H9 (cell line): ENCODE data around the gene LACTB. TPM values are rescaled to one million over a fixed set of nuclear protein-coding genes. Genes with fewer than 3 reads are reported as not detected.

Experiments used
- DNase-seq: peaks from one replicate; pipeline ENCODE4 v3.0.0-alpha.2; 2017
- H2AFZ ChIP-seq: one replicate; pipeline ENCODE4 v1.6.1; 2013; ENCODE audit warnings: mild to moderate bottlenecking, low read length, control low read depth, moderate library complexity
- H2AK5ac ChIP-seq: 2 replicates; pipeline ENCODE4 v1.6.1; 2013; ENCODE audit warnings: low read length, control low read depth, mixed read lengths; ENCODE audit not compliant: insufficient read length
- H2BK120ac ChIP-seq: one replicate; pipeline ENCODE4 v1.6.1; 2013; ENCODE audit warnings: low read depth, mild to moderate bottlenecking, low read length, control low read depth, inconsistent platforms; ENCODE audit not compliant: poor library complexity, severe bottlenecking
- H2BK12ac ChIP-seq: 2 replicates; pipeline ENCODE4 v1.6.1; 2013; ENCODE audit warnings: low read length, control low read depth, mixed read lengths, low read depth; ENCODE audit not compliant: insufficient read length
- H2BK15ac ChIP-seq: 2 replicates; pipeline ENCODE4 v1.6.1; 2013; ENCODE audit warnings: low read depth, low read length, control low read depth
- H2BK20ac ChIP-seq: one replicate; pipeline ENCODE4 v1.6.1; 2013; ENCODE audit warnings: low read depth, mild to moderate bottlenecking, low read length, control low read depth, inconsistent platforms; ENCODE audit not compliant: poor library complexity, severe bottlenecking
- H2BK5ac ChIP-seq: 2 replicates; pipeline ENCODE4 v1.6.1; 2013; ENCODE audit warnings: low read length, control low read depth, mixed read lengths; ENCODE audit not compliant: insufficient read length
- H3K14ac ChIP-seq: 2 replicates; pipeline ENCODE4 v1.6.1; 2013; ENCODE audit warnings: low read length, control low read depth; ENCODE audit not compliant: insufficient read depth
- H3K18ac ChIP-seq: 2 replicates; pipeline ENCODE4 v1.6.1; 2013; ENCODE audit warnings: low read depth, mild to moderate bottlenecking, mixed read lengths, low read length, control low read depth; ENCODE audit not compliant: insufficient read length
- H3K23ac ChIP-seq: 2 replicates; pipeline ENCODE4 v1.6.1; 2013; ENCODE audit warnings: low read length, control low read depth, mixed read lengths, low read depth; ENCODE audit not compliant: insufficient read length
- H3K23me2 ChIP-seq: 2 replicates; pipeline ENCODE4 v1.6.1; 2013; ENCODE audit warnings: low read depth, mild to moderate bottlenecking, mixed read lengths, low read length, control low read depth; ENCODE audit not compliant: insufficient read length, poor library complexity, severe bottlenecking
- H3K27ac ChIP-seq: 2 replicates; pipeline ENCODE4 v1.5.1; 2013; ENCODE audit warnings: low read length, control low read depth, mixed read lengths, low read depth; ENCODE audit not compliant: insufficient read length
- H3K27me3 ChIP-seq: 2 replicates; pipeline ENCODE4 v1.6.1; 2013; ENCODE audit warnings: low read length, control low read depth, inconsistent platforms; ENCODE audit not compliant: insufficient read depth
- H3K4ac ChIP-seq: 2 replicates; pipeline ENCODE4 v1.6.1; 2013; ENCODE audit warnings: low read depth, mild to moderate bottlenecking, control low read depth, inconsistent platforms, low read length, moderate library complexity
- H3K4me1 ChIP-seq: 2 replicates; pipeline ENCODE4 v1.6.1; 2013; ENCODE audit warnings: low read length, control low read depth, inconsistent platforms; ENCODE audit not compliant: insufficient read depth
- H3K4me2 ChIP-seq: 2 replicates; pipeline ENCODE4 v1.6.1; 2013; ENCODE audit warnings: low read length, control low read depth, mixed read lengths; ENCODE audit not compliant: insufficient read length, insufficient read depth
- H3K56ac ChIP-seq: 2 replicates; pipeline ENCODE4 v1.6.1; 2013; ENCODE audit warnings: low read depth, mild to moderate bottlenecking, mixed read lengths, low read length, control low read depth; ENCODE audit not compliant: insufficient read length
- H3K79me1 ChIP-seq: 2 replicates; pipeline ENCODE4 v1.6.1; 2013; ENCODE audit warnings: low read depth, mild to moderate bottlenecking, moderate library complexity, low read length, control low read depth, inconsistent platforms; ENCODE audit not compliant: insufficient read depth, poor library complexity, severe bottlenecking
- H3K79me2 ChIP-seq: 2 replicates; pipeline ENCODE4 v1.6.1; 2013; ENCODE audit warnings: low read length, control low read depth, inconsistent platforms; ENCODE audit not compliant: insufficient read depth
- H3K9ac ChIP-seq: 2 replicates; pipeline ENCODE4 v1.6.1; 2013; ENCODE audit warnings: low read length, control low read depth, mixed read lengths; ENCODE audit not compliant: insufficient read length; ENCODE audit errors: extremely low read depth
- H3K9me3 ChIP-seq: one replicate; pipeline ENCODE4 v1.6.1; 2013; ENCODE audit warnings: low read depth, low read length, inconsistent platforms; ENCODE audit not compliant: control insufficient read depth
- H3T11ph ChIP-seq: one replicate; pipeline ENCODE4 v1.6.1; 2013; ENCODE audit warnings: mild to moderate bottlenecking, low read length, control low read depth, inconsistent platforms
- H4K20me1 ChIP-seq: one replicate; pipeline ENCODE4 v1.6.1; 2013; ENCODE audit not compliant: control insufficient read depth, insufficient read length, insufficient read depth
- H4K5ac ChIP-seq: 2 replicates; pipeline ENCODE4 v1.6.1; 2013; ENCODE audit warnings: low read depth, mild to moderate bottlenecking, mixed read lengths, low read length, control low read depth; ENCODE audit not compliant: insufficient read length
- H4K8ac ChIP-seq: replicated peaks from 2 replicates; pipeline ENCODE4 v1.6.1; 2013; ENCODE audit warnings: low read length, control low read depth, mixed read lengths, low read depth; ENCODE audit not compliant: insufficient read length
- H4K91ac ChIP-seq: 2 replicates; pipeline ENCODE4 v1.6.1; 2013; ENCODE audit warnings: low read depth, mild to moderate bottlenecking, moderate library complexity, mixed read lengths, low read length, control low read depth; ENCODE audit not compliant: insufficient read length
- H3K27ac Mint-ChIP-seq, 3 experiments: 2 replicates in 2 of 3; 3 replicates in 1 of 3; pipeline ENCODE4 v1.8.0; 2020 to 2021; ENCODE audit warnings: mixed read lengths in 3 of 3, mild to moderate bottlenecking in 1 of 3, moderate library complexity in 1 of 3
- H3K27me3 Mint-ChIP-seq: 2 replicates; pipeline ENCODE4 v1.8.0; 2021; ENCODE audit warnings: low read depth, mild to moderate bottlenecking, moderate library complexity, mixed read lengths
- H3K36me3 Mint-ChIP-seq, 3 experiments: 2 replicates in 2 of 3; 3 replicates in 1 of 3; pipeline ENCODE4 v1.8.0; 2020 to 2021; ENCODE audit warnings: low read depth in 3 of 3, mixed read lengths in 3 of 3; ENCODE audit not compliant: insufficient read depth in 1 of 3
- H3K4me1 Mint-ChIP-seq, 2 experiments: 2 replicates each; pipeline ENCODE4 v1.8.0; 2020; ENCODE audit warnings: mixed read lengths in 2 of 2
- H3K4me3 Mint-ChIP-seq, 2 experiments: 2 replicates in 1 of 2; 3 replicates in 1 of 2; pipeline ENCODE4 v1.8.0; 2020 to 2021; ENCODE audit warnings: mild to moderate bottlenecking in 2 of 2, mixed read lengths in 2 of 2, moderate library complexity in 1 of 2
- H3K9me3 Mint-ChIP-seq, 2 experiments: 2 replicates in 1 of 2; 3 replicates in 1 of 2; pipeline ENCODE4 v1.8.0; 2020; ENCODE audit warnings: mild to moderate bottlenecking in 2 of 2, mixed read lengths in 2 of 2, moderate library complexity in 1 of 2
- CTCF ChIP-seq: fragments of 200-600 bp; sonication (generic); conservative IDR thresholded peaks from 3 replicates; pipeline ENCODE4 v1.8.0; 2021; ENCODE audit warnings: antibody characterized with exemption, mild to moderate bottlenecking
- WGBS: extraction: QIAGEN DNeasy Blood & Tissue Kit; methylation state at CpG from one replicate; pipeline ENCODE4 v1.1.7; 2013; ENCODE audit warnings: missing lambda C conversion rate, low lambda C conversion rate, mixed read lengths; ENCODE audit not compliant: insufficient read length; ENCODE audit errors: extremely low coverage; 5-methylcytosine and 5-hydroxymethylcytosine counted together
- total RNA-seq: library from RNA; stranded (reverse); gene quantifications from 2 replicates; pipeline ENCODE4 v1.2.1, GENCODE V29; 2021

Gene LACTB
- total RNA-seq, 1 experiment from 2014 or later, result 10.3 TPM

GRCh38 chr15:63090887-63091286 is 30.8 kb upstream of the LACTB start:
- H3K79me1 ChIP-seq, result no peaks in the 10 kb centered on the region
- H4K91ac ChIP-seq, result no peak overlapping the region
- H2AFZ ChIP-seq, result no peak overlapping the region
- no CpG with 5 or more reads among the region's 10 CpGs for WGBS
- Mint-ChIP-seq H3K36me3 (no peaks in the 10 kb centered on the region; a peak in 1 of 7 replicates), H3K4me3 (no peak overlapping the region), H3K4me1 (peaks cover 50 to 51% of the 10 kb centered on the region in 2 experiments), H3K9me3 (no peaks in the 10 kb centered on the region; a peak in 1 of 5 replicates), H3K27ac (0 out of 7 replicates have a peak overlapping the region, but pooled peaks of 1 of the 3 experiments have one; percentile 23), H3K27me3 (no peaks in the 10 kb centered on the region)
- no peaks in the 10 kb centered on the region for H4K20me1 ChIP-seq
- no peak overlapping the region for H3K4ac ChIP-seq
- H2BK15ac ChIP-seq, result no peak overlapping the region
- H2BK20ac ChIP-seq, result no peak overlapping the region
- H3K79me2 ChIP-seq, result no peaks in the 10 kb centered on the region
- no peak overlapping the region for H3K23ac ChIP-seq
- H3T11ph ChIP-seq, result no peak overlapping the region
- no peak for TF ChIP-seq CTCF
- no peak overlapping the region for H2BK120ac ChIP-seq
- H3K14ac ChIP-seq, result no peak overlapping the region
- no peaks in the 10 kb centered on the region for H3K9me3 ChIP-seq
- DNase-seq, result no peak
- H3K27ac ChIP-seq, result no peak overlapping the region
- no peak overlapping the region for H3K9ac ChIP-seq
- H4K5ac ChIP-seq, result no peak overlapping the region
- H3K18ac ChIP-seq, result peak overlapping the region; percentile 35
- H3K23me2 ChIP-seq, result no peaks in the 10 kb centered on the region
- no peak overlapping the region for H2BK12ac ChIP-seq
- no peak overlapping the region for H3K4me2 ChIP-seq
- no peak overlapping the region for H3K56ac ChIP-seq
- H3K4me1 ChIP-seq, result peaks cover 20% of the 10 kb centered on the region; the same call in 1 of the 2 replicates
- no peak overlapping the region for H2AK5ac ChIP-seq
- no peak overlapping the region for H2BK5ac ChIP-seq
- H3K27me3 ChIP-seq, result no peaks in the 10 kb centered on the region
- H4K8ac ChIP-seq, result no peak overlapping the region
